Epithelial cell of esophagus (primary cell): ENCODE measurements around the gene HIGD2A.
A peak's percentile ranks its signal among the peaks of the same experiment; 100 is the strongest.

Experiments used
- DNase-seq: peaks from one replicate; pipeline ENCODE4 v3.0.0; 2010; ENCODE audit warnings: low read depth
- H3K4me3 ChIP-seq: 2 replicates; pipeline ENCODE4 v1.5.1; 2011; ENCODE audit warnings: mild to moderate bottlenecking, low read length, control low read depth
- CTCF ChIP-seq: IDR thresholded peaks from 2 replicates; pipeline ENCODE4 v1.5.1; 2011; ENCODE audit warnings: low read depth, mild to moderate bottlenecking, low read length, control low read depth, inconsistent platforms; ENCODE audit not compliant: insufficient read depth; ENCODE audit errors: missing control alignments

The HIGD2A gene

GRCh38 chr5:176352116-176352878 is 36.3 kb upstream of the HIGD2A start:
- DNase-seq = no peak
- no peak for TF ChIP-seq CTCF
- H3K4me3 ChIP-seq = no peak overlapping the region

- TF ChIP-seq CTCF = no peak
- DNase-seq = no peak
- H3K4me3 ChIP-seq = no peak overlapping the region
Measured at GRCh38 chr5:176353533-176353932, 35.0 kb upstream of the HIGD2A start.

- no peak for DNase-seq
- no peak for TF ChIP-seq CTCF
- no peak overlapping the region for H3K4me3 ChIP-seq
Measured at GRCh38 chr5:176355400-176356178, 33.0 kb upstream of the HIGD2A start.

GRCh38 chr5:176356179-176356566 is 32.4 kb upstream of the HIGD2A start:
- TF ChIP-seq CTCF = no peak
- H3K4me3 ChIP-seq = no peak overlapping the region
- no peak for DNase-seq

GRCh38 chr5:176359658-176360057 is 28.9 kb upstream of the HIGD2A start:
- no peak overlapping the region for H3K4me3 ChIP-seq
- no peak for TF ChIP-seq CTCF
- peak; percentile 51 for DNase-seq

- peak overlapping the region; percentile 95 for H3K4me3 ChIP-seq
- DNase-seq = peak; percentile 16
- no peak for TF ChIP-seq CTCF
Measured at GRCh38 chr5:176360894-176361436, 27.6 kb upstream of the HIGD2A start.
